Upper lobe of left lung (tissue), 4 donors: Measurements from ENCODE around the gene CRKL.

Source experiments
- EP300 ChIP-seq, 4 donors: sonication (generic); formaldehyde crosslinking; IDR thresholded peaks; one replicate each; pipeline ENCODE4 v1.5.1; 2017; ENCODE audit warnings: antibody characterized with exemption in 4 of 4, control low read depth in 2 of 4
- POLR2AphosphoS5 ChIP-seq, 2 donors: sonication (generic); formaldehyde crosslinking; IDR thresholded peaks; one replicate each; pipeline ENCODE4 v1.5.1; 2017; ENCODE audit warnings: antibody characterized with exemption in 2 of 2
- TF ChIP-seq, protein P1 (sequence below), 6 experiments: fragments of 450-650 bp in 4 of 6; fragments of 200-600 bp in 2 of 6; sonication (generic) in 2 of 6; IDR thresholded peaks; one replicate each; pipeline ENCODE4 v1.5.1; 2016 to 2019; ENCODE audit warnings: antibody characterized with exemption in 6 of 6

- TF ChIP-seq POLR2AphosphoS5 (IDR thresholded peaks at IDR 0.05) (no peak), EP300 (IDR thresholded peaks at IDR 0.05) (no peak)
- TF ChIP-seq, protein P1, sequence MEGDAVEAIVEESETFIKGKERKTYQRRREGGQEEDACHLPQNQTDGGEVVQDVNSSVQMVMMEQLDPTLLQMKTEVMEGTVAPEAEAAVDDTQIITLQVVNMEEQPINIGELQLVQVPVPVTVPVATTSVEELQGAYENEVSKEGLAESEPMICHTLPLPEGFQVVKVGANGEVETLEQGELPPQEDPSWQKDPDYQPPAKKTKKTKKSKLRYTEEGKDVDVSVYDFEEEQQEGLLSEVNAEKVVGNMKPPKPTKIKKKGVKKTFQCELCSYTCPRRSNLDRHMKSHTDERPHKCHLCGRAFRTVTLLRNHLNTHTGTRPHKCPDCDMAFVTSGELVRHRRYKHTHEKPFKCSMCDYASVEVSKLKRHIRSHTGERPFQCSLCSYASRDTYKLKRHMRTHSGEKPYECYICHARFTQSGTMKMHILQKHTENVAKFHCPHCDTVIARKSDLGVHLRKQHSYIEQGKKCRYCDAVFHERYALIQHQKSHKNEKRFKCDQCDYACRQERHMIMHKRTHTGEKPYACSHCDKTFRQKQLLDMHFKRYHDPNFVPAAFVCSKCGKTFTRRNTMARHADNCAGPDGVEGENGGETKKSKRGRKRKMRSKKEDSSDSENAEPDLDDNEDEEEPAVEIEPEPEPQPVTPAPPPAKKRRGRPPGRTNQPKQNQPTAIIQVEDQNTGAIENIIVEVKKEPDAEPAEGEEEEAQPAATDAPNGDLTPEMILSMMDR (IDR thresholded peaks at IDR 0.05) = no peak
Observed at GRCh38 chr22:20948989-20949388, 31.8 kb downstream of the CRKL start.
